HG02840 (cell line): ENCODE data around the gene GARS1.

ENCODE experiments used
- ATAC-seq: cut with Tn5 transposase; IDR thresholded peaks from one replicate; pipeline ENCODE4 v1.9.1; 2021; ENCODE audit warnings: mild to moderate bottlenecking, moderate library complexity, moderate number of reproducible peaks; ENCODE audit not compliant: unreplicated experiment, low FRiP score

The GARS1 gene

DNA sequence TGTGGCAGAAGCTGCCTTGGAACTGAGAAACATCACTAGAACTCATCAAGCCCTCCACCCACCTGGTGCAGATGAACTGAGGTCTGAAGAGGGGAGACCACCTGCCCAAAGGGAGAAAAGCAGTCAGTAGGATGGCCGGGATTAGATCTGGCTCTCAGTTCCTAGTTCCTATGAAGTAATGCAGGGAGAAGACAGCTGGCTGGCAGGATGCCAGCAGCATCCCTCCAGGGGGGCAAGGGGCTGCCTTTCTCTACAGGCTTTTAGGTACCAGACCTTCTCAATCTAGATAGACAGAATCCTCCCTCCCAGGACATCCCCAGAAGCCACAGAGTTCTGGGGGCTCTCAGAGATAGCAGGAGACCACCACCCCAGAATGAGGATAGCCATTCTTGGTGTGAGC lies 79.7 kb downstream of the GARS1 start:
- no peak for ATAC-seq

DNA sequence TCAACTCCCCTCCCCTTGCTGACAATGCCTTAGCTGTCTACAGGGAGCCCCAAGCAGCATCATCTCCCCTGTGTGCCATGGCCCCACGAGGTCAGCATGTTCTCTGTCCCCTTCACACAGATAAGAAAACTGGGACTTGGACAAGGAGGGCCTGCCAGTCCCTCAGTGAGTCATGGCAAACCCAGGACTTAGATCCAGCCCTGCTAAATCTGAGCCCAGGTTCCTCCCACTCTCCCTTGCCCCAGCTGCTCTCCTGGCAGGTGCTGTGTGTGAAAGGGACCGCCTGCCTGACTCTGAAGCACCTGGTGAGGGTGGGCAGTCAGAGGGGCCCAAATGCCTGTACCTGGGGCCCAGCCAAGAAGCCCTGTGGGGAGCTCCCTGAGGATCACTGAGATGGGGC lies 80.2 kb downstream of the GARS1 start:
- no peak for ATAC-seq

DNA sequence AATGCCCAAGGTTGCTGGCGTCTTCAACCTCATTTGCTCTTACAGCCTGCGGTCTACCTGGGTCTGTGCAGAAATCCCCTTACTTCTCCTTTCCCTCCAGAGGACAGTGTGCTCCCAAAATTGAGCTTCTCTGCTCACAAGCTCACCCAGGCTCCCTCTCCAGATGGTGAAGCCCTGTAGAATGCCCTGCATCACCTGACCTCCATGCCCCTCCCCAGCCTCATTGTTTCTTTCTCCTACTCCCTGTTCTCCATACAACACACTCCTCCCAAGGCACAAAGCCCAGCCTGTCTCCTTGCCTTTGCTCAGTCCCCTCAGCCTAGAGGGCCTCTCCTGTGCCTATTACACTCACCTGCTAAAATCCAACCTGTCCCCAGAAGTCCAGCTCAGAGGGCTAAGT lies 84.1 kb downstream of the GARS1 start:
- no peak for ATAC-seq

DNA sequence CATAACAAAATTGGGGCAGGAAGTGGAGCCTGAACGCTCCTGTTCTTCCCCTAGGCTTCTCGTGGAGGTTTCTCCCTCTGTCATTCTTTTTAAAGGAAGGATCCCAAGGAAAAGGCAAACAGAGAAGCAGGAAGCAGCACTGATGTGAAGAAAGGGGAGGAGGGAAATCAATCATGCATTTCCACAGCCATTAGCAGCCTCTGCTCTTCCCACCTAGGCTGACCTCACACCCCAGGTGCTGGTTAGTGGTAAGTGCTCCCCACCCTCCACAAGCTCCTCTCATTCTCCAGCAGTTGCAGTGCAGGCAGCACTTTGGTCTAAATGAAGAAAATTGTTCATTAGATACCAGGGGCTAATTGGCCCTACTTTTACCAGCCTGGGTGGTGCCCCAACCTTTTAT lies 85.0 kb downstream of the GARS1 start:
- no peak for ATAC-seq

DNA sequence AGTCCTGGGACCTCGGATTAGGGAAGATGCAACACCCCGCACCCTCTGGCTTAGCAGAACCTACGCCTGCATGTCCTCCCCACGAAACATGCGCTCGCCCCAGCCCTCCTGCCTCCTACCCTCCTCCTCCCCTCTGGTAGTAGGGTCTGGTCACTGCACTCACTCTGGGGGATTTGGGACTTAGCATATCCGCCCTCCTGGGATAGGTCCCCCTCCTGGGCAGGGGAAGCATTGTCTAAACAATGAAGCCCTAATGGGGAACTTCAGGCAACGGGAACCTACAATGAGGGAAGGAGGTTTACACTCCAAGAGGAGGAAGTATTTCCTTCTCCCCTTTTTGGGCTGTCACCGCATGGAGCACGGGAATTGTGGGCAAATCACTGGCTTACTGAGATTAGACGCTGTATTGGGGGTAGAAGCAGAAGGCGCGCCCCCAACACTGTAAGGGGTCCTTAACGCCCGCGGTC lies 86.7 kb downstream of the GARS1 start:
- ATAC-seq: no peak

DNA sequence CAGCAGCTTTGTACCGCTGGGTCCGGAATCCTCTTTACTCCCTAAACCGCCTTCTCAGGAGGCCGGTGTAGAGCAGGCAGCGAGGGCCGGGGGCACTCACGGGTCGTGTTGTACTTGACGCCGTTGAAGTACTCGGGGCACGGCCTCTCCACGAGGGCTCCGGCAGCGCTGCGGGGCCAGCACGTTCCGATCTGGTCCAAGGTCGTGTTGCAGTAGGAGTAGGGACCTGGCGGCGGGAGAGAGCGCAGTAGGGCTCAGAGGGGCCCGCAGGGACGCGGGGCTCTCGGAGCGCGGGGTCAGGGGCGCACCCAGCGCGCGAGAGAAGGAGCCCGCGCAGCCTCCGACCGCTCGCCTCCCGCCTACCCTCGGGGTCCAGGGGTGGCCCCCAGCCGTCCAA lies 87.1 kb downstream of the GARS1 start:
- no peak for ATAC-seq

DNA sequence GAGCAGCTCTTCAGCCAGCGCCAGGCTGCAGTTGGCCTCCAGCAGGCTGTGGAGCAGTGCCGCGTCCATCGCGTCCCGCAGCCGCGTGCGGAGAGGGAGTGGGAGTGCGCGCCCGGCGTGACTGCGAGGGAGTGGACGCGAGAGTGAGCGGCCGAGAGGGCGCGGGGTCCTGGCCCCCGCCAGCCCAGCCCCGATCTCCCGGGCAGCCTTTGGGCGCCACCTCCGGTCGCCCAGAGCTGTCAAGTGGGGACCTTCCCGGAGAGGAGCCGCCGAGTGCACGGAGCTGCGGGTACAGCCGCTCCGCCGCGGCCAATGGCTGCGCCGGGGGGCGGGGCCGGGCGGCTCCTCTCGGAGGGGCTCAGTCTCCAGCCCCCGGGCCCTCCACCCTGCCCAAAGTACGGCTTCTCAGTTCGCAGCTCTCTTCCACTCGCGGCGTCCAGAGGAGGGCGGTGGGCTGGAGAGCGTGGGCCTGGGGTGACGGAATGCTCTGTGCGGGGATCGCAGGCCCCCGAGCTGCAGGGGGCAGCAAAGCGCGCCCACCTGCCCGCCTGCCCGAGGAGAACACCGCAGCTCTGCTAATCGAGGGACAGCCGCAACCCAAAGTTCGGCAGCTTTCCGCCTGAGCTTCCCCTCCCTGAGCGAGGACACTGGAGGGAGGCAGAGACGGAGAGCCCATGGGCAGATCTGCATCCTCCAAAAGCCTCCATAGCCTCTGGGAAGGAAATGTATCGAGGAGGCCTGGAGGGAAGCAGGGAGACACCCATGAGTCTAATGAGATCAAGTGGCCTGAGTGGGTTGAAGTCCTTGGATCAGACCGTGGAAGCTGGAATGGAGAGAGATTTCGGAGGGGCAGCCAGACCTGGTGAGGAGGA lies 87.8 kb downstream of the GARS1 start, which contains the start of gene CRHR2:
CRHR2 (minus strand) TSS at position 245 of the 872 bp plus-strand sequence; CDS start at position 69, 176 bp downstream.
- no peak for ATAC-seq

DNA sequence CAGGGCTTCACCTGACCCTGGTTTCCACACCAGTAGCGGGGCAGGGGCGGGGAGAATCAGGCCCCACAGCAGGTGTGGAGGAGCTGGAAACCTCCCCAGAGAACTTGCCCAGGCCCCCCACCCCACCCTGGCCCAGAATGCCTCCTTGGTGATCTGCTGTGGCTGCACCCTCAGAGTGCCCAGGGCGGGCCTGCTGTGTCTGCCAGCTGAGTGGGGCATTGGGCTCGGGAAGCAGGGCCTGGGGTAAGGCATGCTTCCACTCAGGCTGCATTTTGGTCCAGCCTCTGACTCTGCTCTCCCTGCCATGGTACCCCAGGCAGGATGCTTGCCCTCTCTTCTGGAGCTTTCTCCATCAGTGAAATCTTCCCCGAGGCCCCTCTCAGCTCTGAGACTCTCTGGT lies 88.6 kb downstream of the GARS1 start:
- no peak for ATAC-seq
